Fibroblast of lung (primary cell): ENCODE results near the gene FOXF2. TPM values are rescaled to one million over a fixed set of nuclear protein-coding genes. Genes with fewer than 3 reads are reported as not detected.
A peak's percentile ranks its signal among the peaks of the same experiment; 100 is the strongest.

Source experiments
- DNase-seq, 2 donors: peaks; one replicate each; pipeline versions ENCODE4 v3.0.0 to v3.0.0-alpha.2; 2010; ENCODE audit warnings: low read depth in 2 of 2
- H2AFZ ChIP-seq: 2 replicates; pipeline ENCODE4 v1.5.1; 2012; ENCODE audit warnings: low read length, control low read depth, inconsistent platforms
- H3K27ac ChIP-seq: 2 replicates; pipeline ENCODE4 v1.5.1; 2011; ENCODE audit warnings: low read length, control low read depth; ENCODE audit not compliant: insufficient read depth
- H3K27me3 ChIP-seq: 2 replicates; pipeline ENCODE4 v1.5.1; 2011; ENCODE audit warnings: mild to moderate bottlenecking, low read length; ENCODE audit not compliant: control insufficient read depth, insufficient read depth
- H3K36me3 ChIP-seq: 2 replicates; pipeline ENCODE4 v1.5.1; 2011; ENCODE audit warnings: low read length; ENCODE audit not compliant: control insufficient read depth, insufficient read depth
- H3K4me1 ChIP-seq: 2 replicates; pipeline ENCODE4 v1.5.1; 2011; ENCODE audit warnings: low read length; ENCODE audit not compliant: control insufficient read depth, insufficient read depth; ENCODE audit errors: extremely low read depth
- H3K4me2 ChIP-seq: 2 replicates; pipeline ENCODE4 v1.5.1; 2011; ENCODE audit warnings: low read length, control low read depth; ENCODE audit not compliant: insufficient read depth; ENCODE audit errors: extremely low read depth
- H3K4me3 ChIP-seq, 4 experiments: fragments of 200-600 bp in 1 of 4; sonication (generic) in 1 of 4; replicated peaks in 1 of 4; 2 replicates each; pipeline ENCODE4 v1.5.1; 2011 to 2016; ENCODE audit warnings: low read length in 4 of 4, low read depth in 3 of 4, mild to moderate bottlenecking in 3 of 4, control low read depth in 2 of 4, inconsistent platforms in 1 of 4, mixed read lengths in 1 of 4; ENCODE audit not compliant: insufficient read depth in 1 of 4; ENCODE audit errors: control extremely low read depth in 1 of 4
- H3K79me2 ChIP-seq: 2 replicates; pipeline ENCODE4 v1.5.1; 2012; ENCODE audit warnings: mild to moderate bottlenecking, low read length, inconsistent platforms; ENCODE audit not compliant: control insufficient read depth, insufficient read depth
- H3K9ac ChIP-seq: 2 replicates; pipeline ENCODE4 v1.5.1; 2011; ENCODE audit warnings: mild to moderate bottlenecking, low read length, control low read depth; ENCODE audit not compliant: insufficient read depth
- H3K9me3 ChIP-seq: 2 replicates; pipeline ENCODE4 v1.5.1; 2012; ENCODE audit warnings: low read depth, low read length; ENCODE audit not compliant: control insufficient read depth, insufficient read depth
- H4K20me1 ChIP-seq: 2 replicates; pipeline ENCODE4 v1.5.1; 2011; ENCODE audit warnings: low read length; ENCODE audit not compliant: control insufficient read depth, insufficient read depth; ENCODE audit errors: extremely low read depth
- EZH2 ChIP-seq: IDR thresholded peaks from 2 replicates; pipeline ENCODE4 v1.5.1; 2012; ENCODE audit warnings: low read length, control low read depth, mild to moderate bottlenecking; ENCODE audit errors: missing control alignments
- polyA plus RNA-seq, 2 donors: library from polyadenylated mRNA; depleted of rRNA in 1 of 2; stranded (reverse) in 1 of 2; unstranded in 1 of 2; fragments of >200 nt; gene quantifications; 2 replicates each; pipeline ENCODE4 v1.2.1, GENCODE V29; 2011 to 2012; ENCODE audit warnings: missing spikeins in 1 of 2
- total RNA-seq: library from RNA; depleted of rRNA; stranded (reverse); fragments of >200 nt; gene quantifications from 2 replicates; pipeline ENCODE4 v1.2.1, GENCODE V29; 2014
- TF ChIP-seq, protein P1 (sequence below), 2 donors: IDR thresholded peaks in 1 of 2; conservative IDR thresholded peaks in 1 of 2; 1 replicate in 1 of 2; 2 replicates in 1 of 2; pipeline ENCODE4 v1.5.1; 2011 to 2012; ENCODE audit warnings: low read length in 2 of 2, control low read depth in 1 of 2, inconsistent platforms in 1 of 2, low read depth in 1 of 2, mild to moderate bottlenecking in 1 of 2

FOXF2 gene
- total and polyA plus RNA-seq, 2 donors (not counting 1 experiment from before 2014, with no cell fraction given): 32.9 to 42.5 TPM

DNA sequence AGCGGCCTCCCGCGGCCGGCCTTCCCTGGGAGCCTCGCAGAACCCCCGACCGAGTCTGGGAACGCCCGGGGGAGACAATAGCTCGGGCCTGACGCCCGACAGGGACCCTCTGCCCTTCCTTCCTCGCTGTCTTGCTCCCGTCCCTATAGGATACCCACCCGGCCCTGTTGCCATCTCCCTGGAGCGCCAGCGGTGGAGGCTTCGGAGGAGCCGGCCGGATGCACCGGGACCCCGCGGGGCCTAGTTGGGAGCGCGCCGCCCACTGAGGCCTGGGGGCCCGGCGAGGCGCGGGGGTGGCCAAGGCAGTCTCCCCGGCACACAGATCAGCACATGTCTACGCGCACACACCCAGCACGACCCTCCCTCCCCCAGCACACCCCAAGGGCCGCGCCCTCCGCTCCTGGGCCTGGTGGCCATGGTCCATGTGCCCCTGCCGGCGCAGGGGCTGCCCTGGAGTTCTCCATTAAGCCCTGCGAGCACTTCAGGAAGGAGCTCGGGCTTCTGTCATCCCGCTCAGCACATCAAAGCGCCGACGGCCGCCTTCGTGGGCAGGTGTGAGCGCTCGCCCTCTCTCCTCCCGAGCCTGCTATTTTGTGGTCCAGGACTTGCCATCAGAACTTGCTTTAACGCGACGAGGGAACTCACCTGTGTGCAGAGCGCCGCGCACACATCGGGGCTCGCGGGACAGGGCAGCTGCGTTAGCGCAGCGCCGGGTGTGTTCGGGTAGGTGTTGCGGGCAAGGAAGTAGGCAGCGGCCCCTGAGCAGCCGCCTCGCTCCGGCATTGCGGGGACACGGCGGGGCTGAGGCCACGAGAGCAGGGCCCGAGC is 3.7 kb downstream of the FOXF2 start:
- DNase-seq: peak in 1 of 2 donors; percentile 47
- peak overlapping the region; percentile 87 for H3K9ac ChIP-seq
- H3K4me1 ChIP-seq: peaks cover 9% of the 10 kb centered on the region
- H2AFZ ChIP-seq: no peak overlapping the region
- peaks cover 88% of the 10 kb centered on the region for H3K79me2 ChIP-seq
- peaks cover 12% of the 10 kb centered on the region for H3K36me3 ChIP-seq
- no peaks in the 10 kb centered on the region for H4K20me1 ChIP-seq
- peak overlapping the region; percentile 91 for H3K27ac ChIP-seq
- H3K4me2 ChIP-seq: peak overlapping the region; percentile 87
- no peaks in the 10 kb centered on the region for H3K9me3 ChIP-seq
- no peaks in the 10 kb centered on the region for H3K27me3 ChIP-seq
- H3K4me3 ChIP-seq: peak overlapping the region; percentile 96 to 99 (median 98)
- no peak for TF ChIP-seq EZH2
- TF ChIP-seq, protein P1, sequence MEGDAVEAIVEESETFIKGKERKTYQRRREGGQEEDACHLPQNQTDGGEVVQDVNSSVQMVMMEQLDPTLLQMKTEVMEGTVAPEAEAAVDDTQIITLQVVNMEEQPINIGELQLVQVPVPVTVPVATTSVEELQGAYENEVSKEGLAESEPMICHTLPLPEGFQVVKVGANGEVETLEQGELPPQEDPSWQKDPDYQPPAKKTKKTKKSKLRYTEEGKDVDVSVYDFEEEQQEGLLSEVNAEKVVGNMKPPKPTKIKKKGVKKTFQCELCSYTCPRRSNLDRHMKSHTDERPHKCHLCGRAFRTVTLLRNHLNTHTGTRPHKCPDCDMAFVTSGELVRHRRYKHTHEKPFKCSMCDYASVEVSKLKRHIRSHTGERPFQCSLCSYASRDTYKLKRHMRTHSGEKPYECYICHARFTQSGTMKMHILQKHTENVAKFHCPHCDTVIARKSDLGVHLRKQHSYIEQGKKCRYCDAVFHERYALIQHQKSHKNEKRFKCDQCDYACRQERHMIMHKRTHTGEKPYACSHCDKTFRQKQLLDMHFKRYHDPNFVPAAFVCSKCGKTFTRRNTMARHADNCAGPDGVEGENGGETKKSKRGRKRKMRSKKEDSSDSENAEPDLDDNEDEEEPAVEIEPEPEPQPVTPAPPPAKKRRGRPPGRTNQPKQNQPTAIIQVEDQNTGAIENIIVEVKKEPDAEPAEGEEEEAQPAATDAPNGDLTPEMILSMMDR (conservative IDR thresholded peaks at IDR 0.05 in 1 of 2, IDR thresholded peaks at IDR 0.05 in 1 of 2; ENCODE audit: low read depth in 1 of 2, low read length in 2 of 2): no peak

DNA sequence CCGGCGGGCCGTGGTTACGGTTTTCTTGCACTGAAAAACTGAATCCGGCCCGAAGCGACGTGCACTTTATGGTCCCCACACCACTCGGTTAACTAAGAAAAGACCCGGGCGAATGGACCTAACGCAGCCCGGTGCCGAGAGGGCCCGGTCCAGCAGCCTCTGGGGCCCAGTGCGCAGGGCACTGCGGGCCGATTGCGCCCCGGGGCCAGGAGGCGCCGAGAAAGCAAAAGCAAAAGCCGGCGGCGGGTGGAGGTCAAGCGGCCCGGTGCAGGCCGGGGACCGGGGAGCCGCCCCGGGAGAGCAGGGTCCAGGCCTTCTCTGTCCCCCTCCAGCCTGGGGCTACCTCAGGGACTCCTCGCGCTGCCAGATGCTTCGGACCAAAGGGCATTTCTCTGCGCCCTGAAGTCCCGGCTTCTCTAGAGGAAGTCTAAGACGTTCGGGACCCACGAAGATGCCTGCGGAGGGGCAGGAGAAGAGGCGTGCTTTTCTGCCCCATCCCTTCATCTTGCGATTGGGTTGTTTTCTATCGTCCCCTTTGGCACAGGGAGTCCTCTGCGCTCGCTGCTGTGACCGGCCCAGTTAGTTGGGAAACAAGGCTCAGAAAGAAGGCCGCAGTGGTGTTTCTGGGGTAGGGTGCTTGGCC is 4.4 kb downstream of the FOXF2 start:
- peak overlapping the region; percentile 87 for H3K9ac ChIP-seq

More for the DNA sequence above, 4.4 kb downstream of the FOXF2 start:
- Histone ChIP-seq H3K4me2 (peak overlapping the region; percentile 89), H3K4me1 (peaks cover 9% of the 10 kb centered on the region), H3K4me3 (peak overlapping the region; percentile 96 to 99 (median 98)), H4K20me1 (no peaks in the 10 kb centered on the region), H2AFZ (no peak overlapping the region), H3K27me3 (no peaks in the 10 kb centered on the region), H3K27ac (peak overlapping the region; percentile 91), H3K9me3 (no peaks in the 10 kb centered on the region), H3K79me2 (peaks cover 83% of the 10 kb centered on the region), H3K36me3 (peaks cover 12% of the 10 kb centered on the region)
- TF ChIP-seq, protein P1 (conservative IDR thresholded peaks at IDR 0.05 in 1 of 2, IDR thresholded peaks at IDR 0.05 in 1 of 2; ENCODE audit: low read depth in 1 of 2, low read length in 2 of 2): no peak
- TF ChIP-seq EZH2: no peak
- DNase-seq: peak in 1 of 2 donors; percentile 54
